LNCAP (cell line): Measurements from ENCODE around the gene PTPRN2.

Experiments used
- TF ChIP-seq, protein P1 (sequence below): fragments of 450-650 bp; IDR thresholded peaks from 2 replicates; pipeline ENCODE4 v1.5.1; 2017; ENCODE audit warnings: mild to moderate bottlenecking

PTPRN2 gene

DNA sequence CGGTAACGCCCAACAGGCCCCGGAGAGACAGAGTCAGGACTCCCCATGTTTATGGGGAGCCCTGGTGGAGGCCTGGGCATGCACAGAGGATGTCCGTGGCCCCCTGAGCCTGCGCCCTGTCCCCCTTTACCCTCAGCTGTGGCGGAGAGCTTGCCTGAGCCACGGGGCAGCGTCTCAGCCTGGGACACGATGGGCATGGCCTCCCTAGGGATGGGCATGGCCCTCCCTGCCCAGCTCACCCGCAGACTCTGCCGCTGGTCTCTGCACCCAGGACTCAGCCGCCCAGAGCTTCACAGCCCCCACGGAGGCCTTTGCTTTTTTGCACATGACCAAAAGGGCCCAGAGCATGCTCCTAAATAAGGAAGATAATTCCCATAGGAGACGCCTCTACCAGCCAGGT is 394.2 kb downstream of the PTPRN2 start:
- TF ChIP-seq, protein P1, sequence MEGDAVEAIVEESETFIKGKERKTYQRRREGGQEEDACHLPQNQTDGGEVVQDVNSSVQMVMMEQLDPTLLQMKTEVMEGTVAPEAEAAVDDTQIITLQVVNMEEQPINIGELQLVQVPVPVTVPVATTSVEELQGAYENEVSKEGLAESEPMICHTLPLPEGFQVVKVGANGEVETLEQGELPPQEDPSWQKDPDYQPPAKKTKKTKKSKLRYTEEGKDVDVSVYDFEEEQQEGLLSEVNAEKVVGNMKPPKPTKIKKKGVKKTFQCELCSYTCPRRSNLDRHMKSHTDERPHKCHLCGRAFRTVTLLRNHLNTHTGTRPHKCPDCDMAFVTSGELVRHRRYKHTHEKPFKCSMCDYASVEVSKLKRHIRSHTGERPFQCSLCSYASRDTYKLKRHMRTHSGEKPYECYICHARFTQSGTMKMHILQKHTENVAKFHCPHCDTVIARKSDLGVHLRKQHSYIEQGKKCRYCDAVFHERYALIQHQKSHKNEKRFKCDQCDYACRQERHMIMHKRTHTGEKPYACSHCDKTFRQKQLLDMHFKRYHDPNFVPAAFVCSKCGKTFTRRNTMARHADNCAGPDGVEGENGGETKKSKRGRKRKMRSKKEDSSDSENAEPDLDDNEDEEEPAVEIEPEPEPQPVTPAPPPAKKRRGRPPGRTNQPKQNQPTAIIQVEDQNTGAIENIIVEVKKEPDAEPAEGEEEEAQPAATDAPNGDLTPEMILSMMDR = no peak

DNA sequence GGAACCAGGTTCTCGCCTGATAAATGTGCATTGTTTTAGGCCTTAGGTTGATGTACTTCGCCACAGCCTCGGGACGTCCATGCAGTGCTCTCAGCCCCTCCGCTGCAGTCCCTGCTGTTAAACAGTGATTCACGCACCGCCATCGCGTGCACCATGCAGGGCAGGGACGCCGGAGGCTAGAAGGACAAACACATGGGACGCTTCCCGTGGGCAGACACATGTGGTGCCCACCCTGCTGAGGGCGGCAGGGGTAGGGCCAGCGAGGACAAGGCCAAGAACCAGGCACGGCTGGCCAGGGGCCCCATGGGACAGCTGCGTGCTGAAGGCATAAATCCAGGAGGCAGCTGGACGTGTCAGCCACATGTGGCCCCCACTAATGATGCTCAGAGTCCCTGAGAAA is 394.7 kb downstream of the PTPRN2 start:
- TF ChIP-seq, protein P1 = no peak

DNA sequence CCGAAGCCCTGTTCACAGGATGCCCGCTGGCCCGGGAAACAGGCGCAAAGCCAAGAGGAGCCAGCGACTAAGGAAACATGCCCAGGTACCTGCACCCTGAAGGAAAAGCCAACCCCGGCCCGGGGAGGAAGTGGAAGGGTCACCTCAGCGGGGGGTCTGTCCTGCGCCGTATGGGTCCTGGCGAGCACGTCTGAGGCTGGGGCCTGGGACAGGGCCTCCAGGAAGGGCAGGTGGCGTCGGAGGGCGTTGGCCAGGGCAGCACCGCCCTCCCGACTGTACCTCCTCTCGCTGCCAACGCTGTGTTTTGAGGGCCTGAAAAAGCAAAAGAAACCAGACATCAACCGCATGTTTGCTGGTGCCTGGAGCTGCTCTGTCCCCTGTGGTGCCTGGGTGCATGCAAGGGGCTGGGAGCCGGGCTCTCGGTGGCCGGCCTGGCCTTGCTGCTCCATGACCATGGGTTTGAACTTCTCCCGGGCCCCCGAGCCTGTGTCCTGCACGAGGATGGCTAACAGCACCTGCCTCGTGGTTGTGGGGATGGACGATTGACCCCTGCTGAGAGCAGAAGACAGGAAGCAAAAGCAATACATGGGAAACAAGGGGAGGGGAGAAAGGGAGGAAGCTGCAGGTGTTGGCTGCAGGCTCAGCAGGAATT is 395.3 kb downstream of the PTPRN2 start:
- TF ChIP-seq, protein P1 = no peak

DNA sequence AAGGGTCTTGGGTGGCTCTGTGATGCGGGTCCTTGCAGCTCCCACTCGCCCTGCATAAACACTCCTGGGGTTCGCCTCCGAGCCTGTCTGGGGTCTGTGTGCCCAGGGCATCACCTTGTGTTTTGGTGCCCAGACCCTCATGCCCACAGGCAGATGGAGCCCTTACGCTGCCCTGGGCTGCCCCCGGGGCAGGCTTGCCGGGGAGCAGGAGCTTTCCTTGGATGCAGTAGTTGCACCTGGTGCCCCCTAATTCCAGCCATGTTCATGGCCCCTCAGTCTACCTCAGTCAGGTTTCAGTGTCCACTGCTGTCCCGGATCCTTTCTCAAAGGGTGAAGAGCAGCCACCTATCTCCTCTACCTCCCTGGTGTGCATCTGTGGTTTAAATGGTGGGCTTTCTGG is 396.0 kb downstream of the PTPRN2 start:
- TF ChIP-seq, protein P1 = no peak

DNA sequence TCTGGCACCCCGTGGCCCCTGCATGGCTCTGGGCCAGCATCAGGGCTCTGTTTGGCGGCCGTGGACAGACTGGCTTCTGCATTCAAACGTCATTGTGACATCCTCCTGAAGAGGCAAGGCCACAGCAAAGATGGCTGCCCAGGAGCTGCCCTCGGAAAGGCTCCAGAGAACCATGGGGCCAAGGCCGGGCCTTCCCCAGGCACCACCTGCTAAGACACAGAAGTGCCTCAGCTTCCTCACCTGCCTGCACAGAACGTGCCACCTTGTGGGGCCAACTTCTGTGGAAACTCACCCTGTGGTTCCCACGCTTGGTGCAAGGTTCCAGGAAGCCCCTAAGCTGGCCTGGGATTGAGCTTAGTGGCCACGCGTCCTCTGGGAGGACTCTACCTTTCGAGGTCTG is 396.9 kb downstream of the PTPRN2 start:
- TF ChIP-seq, protein P1 = no peak

DNA sequence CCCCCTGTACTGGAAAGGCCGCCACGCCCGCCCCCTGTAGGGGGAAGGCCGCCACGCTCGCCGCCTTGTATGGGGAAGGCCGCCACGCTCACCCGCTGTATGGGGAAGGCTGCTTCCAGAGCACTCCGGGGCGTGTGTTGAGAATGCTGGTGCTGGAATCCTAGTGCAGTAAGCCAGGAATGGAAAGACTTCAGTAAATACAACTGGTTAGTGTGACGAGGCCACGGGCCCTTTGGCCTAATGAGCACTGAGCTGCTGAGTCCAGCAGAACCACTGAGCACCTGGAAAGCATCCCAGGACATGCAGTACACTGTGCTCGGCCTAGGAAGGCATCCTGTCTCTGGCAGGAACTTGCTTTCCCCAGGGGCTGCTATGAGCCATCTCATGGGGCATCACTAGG is 398.9 kb downstream of the PTPRN2 start:
- TF ChIP-seq, protein P1 = no peak

DNA sequence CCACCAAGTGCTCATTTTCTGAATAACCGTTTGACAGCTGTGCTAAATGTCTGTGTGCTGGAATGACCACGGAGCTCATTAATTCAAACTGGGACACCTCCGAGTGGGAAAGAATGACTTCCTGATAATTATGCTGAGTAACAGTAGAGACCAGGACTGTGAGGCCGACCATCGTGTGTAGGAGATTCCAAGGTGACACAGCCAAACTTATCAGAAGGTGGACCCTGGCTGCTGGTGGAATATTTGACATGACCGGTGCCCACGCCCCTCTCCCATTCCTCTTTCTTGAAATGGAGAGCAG is 400.0 kb downstream of the PTPRN2 start:
- TF ChIP-seq, protein P1 = no peak
